Hepatocyte (in vitro differentiated cells): ENCODE measurements around the gene MOB2.

ENCODE experiments used
- CTCF ChIP-seq: fragments of 200-600 bp; sonication (generic); IDR thresholded peaks from 2 replicates; pipeline ENCODE4 v1.5.1; 2016; ENCODE audit warnings: antibody characterized with exemption, mild to moderate bottlenecking; ENCODE audit not compliant: poor library complexity
- EZH2 ChIP-seq: fragments of 200-600 bp; sonication (generic); IDR thresholded peaks from 2 replicates; pipeline ENCODE4 v1.6.1; 2016; ENCODE audit warnings: antibody characterized with exemption, mild to moderate bottlenecking, borderline replicate concordance

GRCh38 chr11:1534682-1535081 is 48.1 kb upstream of the MOB2 start:
- TF ChIP-seq CTCF, result no peak
- no peak for TF ChIP-seq EZH2
